Activated CD4-positive, alpha-beta T cell treated with anti-CD3 and anti-CD28 coated beads, Interleukin-2, amount 50 U/mL, for 24 hours (primary cell): ENCODE measurements around the gene KCNQ1.

Experiments
- DNase-seq, 2 donors: peaks; one replicate each; pipeline ENCODE4 v3.0.0-alpha.2; 2020; ENCODE audit warnings: low read depth in 1 of 2, low spot score in 1 of 2

The KCNQ1 gene

GRCh38 chr11:2799881-2800654 lies 355.3 kb downstream of the KCNQ1 start:
- DNase-seq = no peak

- no peak for DNase-seq
Observed at GRCh38 chr11:2800655-2801531, 356.1 kb downstream of the KCNQ1 start.

- DNase-seq = no peak
Observed at GRCh38 chr11:2801711-2802388, 357.0 kb downstream of the KCNQ1 start.

- DNase-seq = no peak
Observed at GRCh38 chr11:2802389-2803185, 357.8 kb downstream of the KCNQ1 start.

- DNase-seq = no peak
Observed at GRCh38 chr11:2803186-2804091, 358.6 kb downstream of the KCNQ1 start.

- no peak for DNase-seq
Observed at GRCh38 chr11:2804189-2804588, 359.4 kb downstream of the KCNQ1 start.

GRCh38 chr11:2804701-2805387 lies 360.0 kb downstream of the KCNQ1 start:
- DNase-seq = no peak

GRCh38 chr11:2805388-2806056 lies 360.7 kb downstream of the KCNQ1 start:
- no peak for DNase-seq

GRCh38 chr11:2806351-2807024 lies 361.7 kb downstream of the KCNQ1 start:
- DNase-seq = no peak

GRCh38 chr11:2807025-2807681 lies 362.3 kb downstream of the KCNQ1 start:
- no peak for DNase-seq

GRCh38 chr11:2807801-2808241 lies 363.0 kb downstream of the KCNQ1 start:
- DNase-seq = no peak

- DNase-seq = no peak
Observed at GRCh38 chr11:2808850-2809846, 364.3 kb downstream of the KCNQ1 start.

GRCh38 chr11:2809854-2810253 lies 365.0 kb downstream of the KCNQ1 start:
- DNase-seq = no peak

- DNase-seq = no peak
Observed at GRCh38 chr11:2810411-2811205, 365.8 kb downstream of the KCNQ1 start.
